VCaP (cell line): ENCODE results near the gene CTU1.

Experiments
- H3K27ac ChIP-seq: fragments of 450-650 bp; 2 replicates; pipeline ENCODE4 v1.5.1; 2017
- CTCF ChIP-seq: fragments of 450-650 bp; conservative IDR thresholded peaks from 2 replicates; pipeline ENCODE4 v1.5.1; 2017; ENCODE audit warnings: mild to moderate bottlenecking, moderate library complexity

The CTU1 gene

GRCh38 chr19:51082611-51083010, 25.6 kb downstream of the CTU1 start, which contains the start of gene KLK14:
KLK14 (minus strand) TSS chr19:51082887; CDS start chr19:51082614, 273 bp downstream.
- TF ChIP-seq CTCF: no peak
- no peak within 1 kb of the TSS for H3K27ac ChIP-seq

GRCh38 chr19:51081476-51081875, 26.7 kb downstream of the CTU1 start:
- TF ChIP-seq CTCF: no peak
- no peak overlapping the region for H3K27ac ChIP-seq

DNA sequence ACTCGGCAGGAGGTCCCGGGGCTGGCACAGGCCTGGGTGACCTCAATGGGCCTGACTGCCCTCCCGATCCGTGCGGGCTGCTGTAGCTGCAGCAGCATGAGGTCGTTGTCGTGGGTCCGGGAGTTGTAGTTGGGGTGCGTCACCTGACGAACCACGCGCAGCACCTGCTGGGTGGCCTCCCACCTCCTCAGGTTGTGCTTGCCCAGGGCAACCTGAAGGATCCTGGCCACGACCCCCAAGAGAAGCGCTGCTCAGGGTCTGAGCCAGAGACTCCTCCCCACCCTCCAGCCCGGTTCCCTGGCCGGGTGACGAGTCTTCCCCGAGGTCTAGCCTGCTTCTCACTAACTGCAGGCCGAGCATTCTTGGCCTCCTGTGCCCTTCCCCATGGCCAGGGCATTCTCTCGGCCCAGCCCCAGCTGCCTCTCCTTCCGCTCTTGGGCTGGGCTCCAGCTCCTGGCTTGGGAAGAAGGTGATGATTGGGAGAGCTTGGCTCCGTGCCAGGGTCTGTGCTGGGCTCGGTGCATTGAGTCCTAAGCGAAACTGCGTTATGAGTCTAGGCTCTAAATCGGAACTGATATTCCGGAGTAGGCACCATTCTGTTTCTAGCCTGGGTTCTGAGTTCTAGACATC, 28.6 kb downstream of the CTU1 start:
- TF ChIP-seq CTCF: no peak
- H3K27ac ChIP-seq: no peak overlapping the region

DNA sequence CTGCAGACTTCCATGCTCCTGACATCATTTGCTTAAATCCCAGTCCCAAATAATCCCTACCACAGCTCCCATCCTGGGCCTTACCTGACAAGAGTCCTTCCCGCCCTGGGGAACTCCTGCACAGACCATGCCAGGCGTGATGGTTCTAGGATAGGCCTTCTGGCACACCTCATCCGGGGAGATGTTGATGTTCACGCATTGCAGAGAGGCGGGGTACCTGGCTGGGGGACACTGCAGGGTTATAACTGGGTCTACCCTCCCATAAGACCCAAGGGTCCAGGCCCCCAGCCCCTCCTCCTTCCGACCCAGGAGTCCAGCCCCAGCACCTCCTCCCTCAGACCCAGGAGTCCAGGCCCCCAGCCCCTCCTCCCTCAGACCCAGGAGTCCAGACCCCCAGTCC, 29.5 kb downstream of the CTU1 start:
- no peak for TF ChIP-seq CTCF
- H3K27ac ChIP-seq: no peak overlapping the region

- H3K27ac ChIP-seq: no peak overlapping the region
- no peak for TF ChIP-seq CTCF
These were observed 30.1 kb downstream of the CTU1 start for GRCh38 chr19:51078104-51078503.

DNA sequence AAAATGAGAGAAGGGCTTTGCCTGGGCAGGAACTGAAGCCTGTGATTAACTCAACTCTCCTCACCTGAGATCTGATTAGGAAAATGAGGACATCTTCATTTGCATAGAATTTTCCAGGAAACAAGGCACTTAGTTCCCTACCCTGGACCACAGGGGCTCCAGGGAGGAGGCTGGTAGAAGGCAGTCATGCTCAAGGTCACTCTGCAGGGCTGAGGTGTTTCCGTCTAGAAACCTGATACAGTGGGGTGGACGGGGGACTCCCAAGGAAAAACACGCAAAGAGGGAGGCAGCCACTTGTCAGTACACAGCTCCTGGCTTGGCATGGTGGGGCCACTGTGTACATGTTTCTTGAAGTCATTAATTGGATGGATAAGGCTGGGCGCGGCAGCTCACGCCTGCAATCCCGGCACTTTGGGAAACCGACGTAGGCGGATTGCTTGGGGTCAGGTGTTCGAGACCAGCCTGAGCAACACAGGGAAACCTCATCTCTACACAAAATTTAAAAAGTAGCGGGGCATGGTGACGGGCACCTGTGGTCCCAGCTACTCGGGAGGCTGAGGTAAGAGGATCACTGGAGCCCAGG, 31.5 kb downstream of the CTU1 start:
- no peak for TF ChIP-seq CTCF
- H3K27ac ChIP-seq: no peak overlapping the region

DNA sequence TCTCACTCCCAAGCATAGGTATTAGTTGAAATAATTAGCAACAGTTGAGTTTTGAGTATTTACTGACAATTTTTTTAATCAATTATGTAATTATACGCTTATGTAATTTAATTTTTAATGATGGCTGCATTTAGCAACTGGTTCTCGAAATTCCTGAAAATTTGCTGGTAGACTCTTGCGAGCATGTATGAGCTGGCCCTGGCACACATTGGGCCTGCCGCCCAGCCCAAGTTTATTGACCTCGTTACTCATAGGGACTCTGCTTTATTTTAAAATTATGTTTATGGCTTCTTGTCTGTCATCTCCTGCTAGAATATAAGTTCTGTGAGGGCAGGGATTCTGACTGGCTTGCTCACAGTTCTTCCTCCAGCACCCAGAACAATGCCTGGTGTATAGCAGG, 32.2 kb downstream of the CTU1 start:
- H3K27ac ChIP-seq: no peak overlapping the region
- no peak for TF ChIP-seq CTCF
